ENCODE results near the gene VPS39.

The VPS39 gene

DNA sequence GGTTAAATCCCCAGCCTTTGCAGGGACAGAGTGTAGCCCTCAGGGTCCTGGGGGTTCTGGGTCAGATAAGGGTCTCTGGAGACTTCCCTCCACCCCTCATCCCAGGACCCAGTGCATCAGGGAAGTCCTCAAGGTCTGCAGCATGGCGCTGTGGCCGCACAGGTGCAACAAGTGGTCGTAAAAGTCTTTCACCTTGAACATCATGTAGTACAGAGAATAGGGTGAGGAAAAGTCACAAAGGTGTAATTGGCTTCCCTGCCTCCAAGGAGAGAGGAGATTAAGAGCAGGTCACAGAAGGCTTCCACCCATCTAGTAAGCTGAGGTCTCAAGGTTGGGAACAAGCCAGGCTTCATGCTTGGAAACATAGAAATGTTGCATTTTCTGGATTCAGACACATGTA is 84.6 kb downstream of the VPS39 start:
- Mint-ChIP-seq H3K9me3 (no peaks in the 10 kb centered on the region), H3K27ac (no peak overlapping the region), H3K4me1 (ENCODE audit: low read depth) (peaks cover 11% of the 10 kb centered on the region), H3K27me3 (peaks cover 10% of the 10 kb centered on the region), H3K36me3 (ENCODE audit: low read depth) (no peaks in the 10 kb centered on the region), H3K4me3 (no peak overlapping the region)
- no peak for DNase-seq

DNA sequence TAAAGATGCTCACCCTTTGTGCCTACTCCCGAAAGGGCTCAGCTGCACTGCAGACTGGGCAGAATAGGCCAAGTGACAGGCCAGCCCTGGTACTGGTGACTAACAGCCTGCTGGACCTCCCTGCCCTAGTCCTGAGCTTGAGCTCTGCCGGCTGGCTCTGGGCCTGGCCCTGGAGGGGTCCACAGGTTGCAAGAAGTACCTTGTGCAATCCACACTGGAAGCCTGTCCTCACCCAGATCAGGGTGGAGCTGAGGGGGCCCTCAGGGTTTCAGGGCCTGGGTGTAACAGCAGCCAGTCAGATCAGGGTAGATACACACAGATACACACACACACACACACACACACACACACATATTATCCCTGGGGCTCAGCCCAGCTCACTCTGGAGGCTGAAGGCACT is 86.4 kb downstream of the VPS39 start:
- Mint-ChIP-seq H3K9me3 (no peaks in the 10 kb centered on the region), H3K4me3 (no peak overlapping the region), H3K4me1 (ENCODE audit: low read depth) (peaks cover 14% of the 10 kb centered on the region), H3K27ac (no peak overlapping the region), H3K27me3 (no peaks in the 10 kb centered on the region), H3K36me3 (ENCODE audit: low read depth) (no peaks in the 10 kb centered on the region)
- DNase-seq, result no peak

DNA sequence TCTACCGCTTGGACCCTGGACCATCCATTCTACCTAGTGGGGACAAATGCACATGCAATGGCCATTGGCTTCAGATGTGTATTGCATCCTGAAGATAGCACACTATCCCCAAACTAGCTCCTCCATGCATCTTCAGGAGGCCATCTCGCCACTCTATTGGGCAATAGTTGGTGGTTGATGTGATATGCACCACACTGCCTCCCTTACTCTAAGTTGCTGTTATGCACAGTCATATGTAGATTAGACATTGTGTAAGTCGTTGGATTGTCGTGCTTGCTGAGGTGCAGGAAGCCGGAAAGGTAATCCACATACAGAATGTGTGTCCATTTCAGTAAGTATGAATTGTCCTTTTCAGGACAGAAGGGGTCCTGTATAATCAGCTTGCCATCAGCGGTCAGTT is 87.1 kb downstream of the VPS39 start:
- Mint-ChIP-seq H3K4me3 (no peak overlapping the region), H3K36me3 (ENCODE audit: low read depth) (no peaks in the 10 kb centered on the region), H3K9me3 (no peaks in the 10 kb centered on the region), H3K27me3 (no peaks in the 10 kb centered on the region), H3K4me1 (ENCODE audit: low read depth) (peaks cover 14% of the 10 kb centered on the region), H3K27ac (no peak overlapping the region)
- DNase-seq, result no peak

DNA sequence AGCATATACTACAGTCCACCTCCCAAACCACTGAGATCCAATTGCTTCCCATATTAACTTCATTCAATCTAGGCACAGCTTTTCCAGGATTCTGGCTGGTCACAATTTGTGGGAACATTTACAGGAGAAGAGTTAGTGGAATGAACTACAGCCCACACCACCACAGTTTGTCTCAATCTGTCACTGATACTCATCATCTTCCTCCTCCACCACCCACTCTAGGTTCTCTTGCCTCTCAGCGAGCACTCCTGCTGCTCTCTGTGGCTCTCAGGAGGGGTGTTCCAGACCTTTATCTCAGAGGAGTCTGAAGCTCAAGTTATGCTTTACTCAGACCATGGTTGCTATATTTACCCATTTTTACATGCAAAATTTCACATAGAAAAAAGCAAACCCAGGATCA is 87.8 kb downstream of the VPS39 start:
- no peaks in the 10 kb centered on the region for H3K36me3 Mint-ChIP-seq (ENCODE audit: low read depth)
- H3K27ac Mint-ChIP-seq, result no peak overlapping the region
- H3K9me3 Mint-ChIP-seq, result no peaks in the 10 kb centered on the region
- no peak overlapping the region for H3K4me3 Mint-ChIP-seq
- no peak for DNase-seq
- H3K27me3 Mint-ChIP-seq, result no peaks in the 10 kb centered on the region
- H3K4me1 Mint-ChIP-seq (ENCODE audit: low read depth), result peaks cover 14% of the 10 kb centered on the region

DNA sequence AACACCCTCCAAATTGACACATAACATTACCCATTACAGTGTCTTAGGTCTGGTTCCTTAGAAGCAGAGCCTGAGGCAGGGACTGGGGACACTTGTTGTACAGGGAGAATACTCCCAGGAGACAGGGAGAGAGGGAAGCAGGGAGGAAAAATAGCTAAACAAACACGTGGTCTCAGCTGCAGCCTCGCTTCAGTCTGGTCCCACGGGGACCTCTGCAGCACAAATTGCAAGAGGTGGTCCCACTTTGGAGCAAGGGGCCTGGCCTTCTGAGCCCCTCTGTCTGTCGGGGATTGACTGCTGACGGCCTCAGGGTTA is 88.7 kb downstream of the VPS39 start:
- Mint-ChIP-seq H3K27ac (no peak overlapping the region), H3K9me3 (no peaks in the 10 kb centered on the region), H3K4me1 (ENCODE audit: low read depth) (peaks cover 14% of the 10 kb centered on the region), H3K36me3 (ENCODE audit: low read depth) (no peaks in the 10 kb centered on the region), H3K4me3 (no peak overlapping the region), H3K27me3 (no peaks in the 10 kb centered on the region)
- DNase-seq, result no peak

DNA sequence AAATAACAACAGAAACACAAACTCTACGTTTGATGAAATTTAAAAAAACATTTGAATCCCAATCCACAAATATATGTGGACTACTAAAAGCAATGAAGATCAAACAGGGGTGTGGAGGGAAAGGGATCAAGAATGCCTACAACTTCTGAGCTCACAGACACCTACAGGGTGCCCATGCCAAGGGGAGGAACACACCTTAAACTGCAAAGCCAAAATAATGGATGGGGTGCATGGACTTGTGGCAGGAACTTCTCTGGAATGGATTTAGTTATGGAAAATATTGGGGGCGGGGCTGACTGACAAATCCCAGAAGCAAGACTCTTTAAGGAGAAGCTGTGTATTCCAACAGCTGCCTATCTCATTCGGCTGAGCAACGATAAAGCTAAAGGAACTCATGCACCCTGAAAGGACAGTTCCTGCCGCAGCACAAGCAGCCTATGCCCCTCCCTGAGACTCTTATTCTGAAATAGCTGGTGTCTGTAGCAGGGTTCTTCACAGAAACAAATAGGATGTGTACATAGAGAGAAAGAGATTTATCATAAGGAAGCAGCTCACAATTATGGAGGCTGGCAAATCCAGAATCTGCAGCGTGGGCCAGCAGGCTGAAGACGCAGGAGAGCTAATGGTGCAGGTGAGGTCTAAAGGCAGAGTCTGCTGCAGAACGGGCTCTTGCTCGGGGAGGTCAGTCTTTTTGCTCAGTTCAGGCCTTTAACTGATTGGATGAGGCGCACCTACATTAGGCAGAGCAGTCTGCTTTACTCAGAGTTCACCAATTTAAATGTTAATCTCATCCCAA is 89.3 kb downstream of the VPS39 start:
- Mint-ChIP-seq H3K4me3 (no peak overlapping the region), H3K27me3 (no peaks in the 10 kb centered on the region), H3K27ac (no peak overlapping the region), H3K4me1 (ENCODE audit: low read depth) (peaks cover 14% of the 10 kb centered on the region), H3K36me3 (ENCODE audit: low read depth) (no peaks in the 10 kb centered on the region), H3K9me3 (no peaks in the 10 kb centered on the region)
- DNase-seq, result no peak

DNA sequence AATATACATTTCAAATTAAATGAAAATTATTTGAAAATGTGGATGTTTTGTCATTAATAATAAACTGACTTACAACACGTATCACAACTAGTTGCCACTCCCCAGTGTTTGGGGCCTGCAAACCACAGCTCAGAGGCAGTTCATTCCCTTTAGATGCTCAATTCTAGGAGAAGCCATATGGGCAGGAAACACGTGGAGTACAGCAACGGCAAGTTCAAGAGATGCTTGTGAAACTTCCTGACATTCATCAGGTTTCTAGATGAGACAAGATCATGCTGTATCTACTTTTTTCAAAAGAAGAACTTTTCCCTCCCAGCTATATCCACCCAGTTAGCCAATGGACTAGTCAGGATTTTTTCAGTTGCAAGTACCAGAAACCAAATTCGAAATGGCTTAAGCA is 96.2 kb downstream of the VPS39 start:
- no peaks in the 10 kb centered on the region for H3K9me3 Mint-ChIP-seq
- H3K4me3 Mint-ChIP-seq, result no peak overlapping the region
- H3K4me1 Mint-ChIP-seq (ENCODE audit: low read depth), result peaks cover 23% of the 10 kb centered on the region
- H3K27ac Mint-ChIP-seq, result no peak overlapping the region
- H3K27me3 Mint-ChIP-seq, result peaks cover 33% of the 10 kb centered on the region
- H3K36me3 Mint-ChIP-seq (ENCODE audit: low read depth), result no peaks in the 10 kb centered on the region
- no peak for DNase-seq

DNA sequence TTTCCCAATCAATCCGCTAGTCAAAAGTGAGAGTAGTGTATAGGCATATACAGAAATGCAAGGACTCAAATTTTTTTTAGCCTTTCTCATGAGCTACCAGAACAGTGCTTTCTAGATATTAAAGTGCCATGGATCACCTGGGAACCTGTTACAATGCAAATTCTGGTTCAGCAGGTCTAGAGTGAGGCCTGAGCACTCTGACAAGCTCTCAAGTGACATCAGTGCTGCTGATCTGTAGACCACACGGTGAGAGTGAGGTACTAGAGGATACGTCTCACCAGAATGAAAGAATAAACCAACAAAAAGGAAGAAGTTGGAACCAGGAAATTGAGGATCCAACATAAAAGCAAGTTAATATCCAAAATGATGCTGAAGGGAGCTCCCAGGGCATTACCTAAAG is 97.7 kb downstream of the VPS39 start:
- no peak for DNase-seq
- no peak overlapping the region for H3K4me3 Mint-ChIP-seq
- H3K4me1 Mint-ChIP-seq (ENCODE audit: low read depth), result peaks cover 23% of the 10 kb centered on the region
- peaks cover 38% of the 10 kb centered on the region for H3K27me3 Mint-ChIP-seq
- H3K27ac Mint-ChIP-seq, result no peak overlapping the region
- no peaks in the 10 kb centered on the region for H3K36me3 Mint-ChIP-seq (ENCODE audit: low read depth)
- no peaks in the 10 kb centered on the region for H3K9me3 Mint-ChIP-seq

DNA sequence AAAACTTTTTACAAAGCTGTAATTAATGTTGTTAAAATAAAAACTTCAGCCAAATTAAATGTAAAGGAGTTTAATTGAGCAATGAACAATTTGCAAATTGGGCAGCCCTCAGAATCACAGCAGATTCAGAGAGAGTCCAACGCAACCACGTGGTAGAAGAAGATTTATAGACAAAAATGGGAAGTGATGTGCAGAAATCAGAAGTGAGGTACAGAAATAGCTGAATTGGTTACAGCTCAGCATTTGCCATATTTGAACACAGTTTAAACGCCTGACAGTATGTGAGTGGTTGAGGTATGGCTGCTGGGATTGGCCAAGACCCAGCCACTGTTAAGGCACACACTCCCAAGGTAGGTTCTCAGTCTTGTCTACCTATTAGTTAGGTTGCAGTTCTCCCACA is 99.3 kb downstream of the VPS39 start:
- H3K36me3 Mint-ChIP-seq (ENCODE audit: low read depth), result no peaks in the 10 kb centered on the region
- no peak for DNase-seq
- peaks cover 38% of the 10 kb centered on the region for H3K27me3 Mint-ChIP-seq
- H3K27ac Mint-ChIP-seq, result no peak overlapping the region
- no peaks in the 10 kb centered on the region for H3K9me3 Mint-ChIP-seq
- peaks cover 23% of the 10 kb centered on the region for H3K4me1 Mint-ChIP-seq (ENCODE audit: low read depth)
- H3K4me3 Mint-ChIP-seq, result no peak overlapping the region
